A549 (cell line): ENCODE results near the gene CLCA4. TPM values are rescaled to one million over a fixed set of nuclear protein-coding genes. Genes with fewer than 3 reads are reported as not detected.

Experiments
- ATAC-seq, 2 experiments: fragments of 200-7000 bp in 1 of 2; fragments of >200 bp in 1 of 2; cut with Nextera tagmentation in 1 of 2; cut with Tn5 transposase in 1 of 2; 3 replicates each; pipeline versions ENCODE4 v1.8.0 to v1.9.1; 2018 to 2020; ENCODE audit warnings: mild to moderate bottlenecking in 1 of 2, moderate library complexity in 1 of 2
- CTCF ChIA-PET: fragments of 300-600 bp; sonication (Branson Sonifier 250); formaldehyde crosslinking; extraction: SDS; loops from one replicate; lab custom pipeline; 2021; ENCODE audit warnings: antibody characterized with exemption, inconsistent platforms; lab: Yijun Ruan, JAX
- POLR2A ChIA-PET: fragments of 350-600 bp; formaldehyde crosslinking; extraction: SDS; loops from one replicate; lab custom pipeline; 2021; ENCODE audit warnings: antibody characterized with exemption, inconsistent platforms; lab: Yijun Ruan, JAX
- DNase-seq, 2 experiments: peaks; one replicate each; pipeline versions ENCODE4 v3.0.0 to v3.0.0-alpha.2; 2011 to 2016; ENCODE audit warnings: low read depth in 1 of 2, low spot score in 1 of 2
- FAIRE-seq: peaks from 2 replicates; lab custom pipeline; 2011; peaks lifted over from hg19 to GRCh38; lab: Jason Lieb, UNC
- H3K27ac ChIP-seq, 2 experiments: fragments of >200 bp; sonication (Bioruptor Twin); formaldehyde crosslinking; 3 replicates each; pipeline ENCODE4 v1.5.1; 2016 to 2017
- H3K4me1 ChIP-seq: fragments of >200 bp; sonication (Bioruptor Twin); formaldehyde crosslinking; 3 replicates; pipeline ENCODE4 v1.6.1; 2016
- H3K4me2 ChIP-seq: fragments of >200 bp; sonication (Bioruptor Twin); formaldehyde crosslinking; 3 replicates; pipeline ENCODE4 v1.6.1; 2016
- H3K4me3 ChIP-seq: fragments of >200 bp; sonication (Bioruptor Twin); formaldehyde crosslinking; 3 replicates; pipeline ENCODE4 v1.5.1; 2016
- H3K9me3 ChIP-seq: fragments of >200 bp; sonication (Bioruptor Twin); formaldehyde crosslinking; 3 replicates; pipeline ENCODE4 v1.6.1; 2016
- BCL3 ChIP-seq: fragments of >200 bp; sonication (Bioruptor Twin); formaldehyde crosslinking; IDR thresholded peaks from 3 replicates; pipeline ENCODE4 v1.6.1; 2016
- CEBPB ChIP-seq, 2 experiments: fragments of >200 bp in 1 of 2; sonication (Bioruptor Twin) in 1 of 2; formaldehyde crosslinking in 1 of 2; IDR thresholded peaks; 2 replicates each; pipeline ENCODE4 v1.6.1; 2012 to 2016
- CHD2 ChIP-seq: fragments of 150-350 bp; IDR thresholded peaks from 2 replicates; pipeline ENCODE4 v1.6.1; 2014; ENCODE audit warnings: low read length; ENCODE audit not compliant: partially characterized antibody
- CTCF ChIP-seq: fragments of >200 bp; sonication (Bioruptor Twin); formaldehyde crosslinking; IDR thresholded peaks from 3 replicates; pipeline ENCODE4 v1.5.1; 2016
- EHF ChIP-seq: fragments of 250-450 bp; sonication (Bioruptor Pico); IDR thresholded peaks from 2 replicates; pipeline ENCODE4 v1.5.0; 2020; ENCODE audit warnings: mild to moderate bottlenecking
- EHMT2 ChIP-seq: fragments of 200-600 bp; sonication (generic); IDR thresholded peaks from 2 replicates; pipeline ENCODE4 v1.6.1; 2016; ENCODE audit warnings: antibody characterized with exemption, low read depth, mild to moderate bottlenecking, moderate library complexity
- ESRRA ChIP-seq: fragments of 150-350 bp; IDR thresholded peaks from 2 replicates; pipeline ENCODE4 v1.6.1; 2014; ENCODE audit warnings: mild to moderate bottlenecking, low read length, borderline replicate concordance
- FOSL2 ChIP-seq, 2 experiments: fragments of 450-650 bp in 1 of 2; fragments of >200 bp in 1 of 2; sonication (Bioruptor Twin) in 1 of 2; formaldehyde crosslinking; IDR thresholded peaks; 2 replicates each; pipeline versions ENCODE4 v1.5.0 to v1.6.1; 2016 to 2020; ENCODE audit warnings: mild to moderate bottlenecking in 1 of 2, moderate library complexity in 1 of 2
- FOXS1 ChIP-seq: fragments of 250-450 bp; sonication (Bioruptor Pico); IDR thresholded peaks from 2 replicates; pipeline ENCODE4 v1.5.0; 2020; ENCODE audit warnings: mild to moderate bottlenecking, moderate library complexity
- HEYL ChIP-seq: fragments of 250-450 bp; sonication (Bioruptor Pico); IDR thresholded peaks from 2 replicates; pipeline ENCODE4 v1.8.0; 2021; ENCODE audit warnings: mild to moderate bottlenecking, moderate library complexity
- HOXA7 ChIP-seq: fragments of 250-450 bp; sonication (Bioruptor Pico); IDR thresholded peaks from 2 replicates; pipeline ENCODE4 v1.5.0; 2020; ENCODE audit warnings: mild to moderate bottlenecking, moderate library complexity
- HOXB5 ChIP-seq: fragments of 250-450 bp; sonication (Bioruptor Pico); IDR thresholded peaks from 2 replicates; pipeline ENCODE4 v1.5.0; 2020; ENCODE audit warnings: mild to moderate bottlenecking, moderate library complexity
- NPAS2 ChIP-seq: fragments of 250-450 bp; sonication (Bioruptor Pico); IDR thresholded peaks from 2 replicates; pipeline ENCODE4 v1.8.0; 2022; ENCODE audit warnings: mild to moderate bottlenecking, moderate library complexity, borderline replicate concordance
- NR3C1 ChIP-seq: fragments of >200 bp; sonication (Bioruptor Twin); formaldehyde crosslinking; IDR thresholded peaks from 3 replicates; pipeline ENCODE4 v1.6.1; 2017
- POLR2A ChIP-seq: IDR thresholded peaks from 2 replicates; pipeline ENCODE4 v1.6.1; 2012; ENCODE audit warnings: mild to moderate bottlenecking, low read length
- POLR2AphosphoS2 ChIP-seq: conservative IDR thresholded peaks from 2 replicates; pipeline ENCODE4 v1.6.1; 2012; ENCODE audit warnings: low read length, improper control_type of control experiment, inconsistent platforms
- RCOR1 ChIP-seq: fragments of 150-350 bp; IDR thresholded peaks from 2 replicates; pipeline ENCODE4 v1.6.1; 2014; ENCODE audit warnings: antibody characterized with exemption, low read length, low read depth
- REST ChIP-seq: fragments of 200-600 bp; sonication (generic); IDR thresholded peaks from 2 replicates; pipeline ENCODE4 v1.6.1; 2016; ENCODE audit warnings: antibody characterized with exemption, mild to moderate bottlenecking, moderate library complexity
- RFX5 ChIP-seq: fragments of 450-650 bp; IDR thresholded peaks from 2 replicates; pipeline ENCODE4 v1.7.1; 2014; ENCODE audit warnings: antibody characterized with exemption, mild to moderate bottlenecking, moderate library complexity
- RNF2 ChIP-seq: fragments of 200-600 bp; sonication (generic); IDR thresholded peaks from 2 replicates; pipeline ENCODE4 v1.6.1; 2016; ENCODE audit warnings: low read depth, mild to moderate bottlenecking, antibody characterized with exemption, moderate library complexity, borderline replicate concordance
- TP53 ChIP-seq: fragments of 250-450 bp; sonication (Bioruptor Pico); IDR thresholded peaks from 2 replicates; pipeline ENCODE4 v1.5.0; 2021; ENCODE audit warnings: mild to moderate bottlenecking, moderate library complexity
- WGBS: methylation state at CpG from one replicate; pipeline ENCODE4 v1.1.6; 2017; ENCODE audit errors: missing lambda C conversion rate; 5-methylcytosine and 5-hydroxymethylcytosine counted together
- polyA plus RNA-seq, 4 experiments: library from polyadenylated mRNA; depleted of rRNA in 3 of 4; stranded (reverse); fragments of >200 nt; fragmentation: RNase III in 1 of 4; extraction: RNeasy Plus Mini Kit Qiagen cat#74134 plus additional on column Dnase treatment in 1 of 4; gene quantifications; 2 replicates in 3 of 4; 3 replicates in 1 of 4; pipeline ENCODE4 v1.2.3, GENCODE V29; 2011 to 2017

The CLCA4 gene
- polyA plus RNA-seq, 2 of the 4 experiments (the other 2 are of a cell fraction), result not detected

GRCh38 chr1:86583593-86583992, 36.7 kb downstream of the CLCA4 start:
- no peak for TF ChIP-seq FOXS1
- no peak for TF ChIP-seq HEYL (CRISPR knock-in tag)
- TF ChIP-seq HOXA7 (CRISPR knock-in tag), result no peak
- no peak for TF ChIP-seq RNF2
- TF ChIP-seq TP53 (CRISPR knock-in tag), result no peak
- TF ChIP-seq RCOR1, result no peak
- no peak for TF ChIP-seq CTCF
- no peak for TF ChIP-seq RFX5
- TF ChIP-seq EHMT2, result no peak
- TF ChIP-seq EHF (CRISPR knock-in tag), result no peak
- TF ChIP-seq BCL3, result no peak
- TF ChIP-seq CEBPB (IDR thresholded peaks at IDR 0.05), result no peak
- TF ChIP-seq CHD2, result no peak
- no peak for TF ChIP-seq ESRRA
- no peak for FAIRE-seq
- Histone ChIP-seq H3K27ac (no peak overlapping the region), H3K4me1 (no peaks in the 10 kb centered on the region), H3K4me2 (no peak overlapping the region), H3K4me3 (no peak overlapping the region), H3K9me3 (no peaks in the 10 kb centered on the region)
- ChIA-PET CTCF (no interaction called here), POLR2A (no interaction called here)
- WGBS, result 17% methylated on average over 3 of the region's 3 CpGs
- DNase-seq, result no peak
- no peak for ATAC-seq

GRCh38 chr1:86594284-86594770, 47.4 kb downstream of the CLCA4 start:
- DNase-seq (no peak), ATAC-seq (no peak), FAIRE-seq (no peak)
- Histone ChIP-seq H3K4me3 (no peak overlapping the region), H3K4me2 (no peak overlapping the region), H3K27ac (no peak overlapping the region), H3K9me3 (no peaks in the 10 kb centered on the region), H3K4me1 (no peaks in the 10 kb centered on the region)
- ChIA-PET POLR2A (no interaction called here), CTCF (no interaction called here)
- TF ChIP-seq RFX5 (no peak), NPAS2 (CRISPR knock-in tag) (no peak), EHF (CRISPR knock-in tag) (no peak), POLR2A (no peak), EHMT2 (no peak), FOSL2 (IDR thresholded peaks at IDR 0.05) (no peak), FOSL2 (CRISPR knock-in tag; IDR thresholded peaks at IDR 0.05) (no peak), CEBPB (IDR thresholded peaks at IDR 0.05) (no peak), NR3C1 (no peak), HOXB5 (no peak), BCL3 (no peak), POLR2AphosphoS2 (no peak), REST (no peak)
